Measurements from ENCODE around the gene HYAL3.
"Not testable (repeated sequence)": the region's sequence is repeated elsewhere in the genome, so short reads cannot be mapped to it uniquely, and the experiment has no call there.

Gene HYAL3

GRCh38 chr3:50261505-50261904, 37.7 kb downstream of the HYAL3 start:
- no peak for DNase-seq (ENCODE audit: low read depth, low spot score)
- H3K27ac ChIP-seq = no peak overlapping the region

- no peak for DNase-seq (ENCODE audit: low read depth, low spot score)
- H3K27ac ChIP-seq = peak overlapping the region; percentile 63
These were observed 38.2 kb downstream of the HYAL3 start for GRCh38 chr3:50260942-50261441.

- H3K27ac ChIP-seq = peak overlapping the region; percentile 63
- DNase-seq (ENCODE audit: low read depth, low spot score) = no peak
These were observed 38.9 kb downstream of the HYAL3 start for GRCh38 chr3:50260027-50260941.

- DNase-seq (ENCODE audit: low read depth, low spot score) = no peak
- peak overlapping the region; percentile 63 for H3K27ac ChIP-seq
These were observed 39.7 kb downstream of the HYAL3 start for GRCh38 chr3:50259432-50260026.

GRCh38 chr3:50258979-50259378, 40.2 kb downstream of the HYAL3 start:
- no peak for DNase-seq (ENCODE audit: low read depth, low spot score)
- H3K27ac ChIP-seq = peak overlapping the region; percentile 63

- DNase-seq (ENCODE audit: low read depth, low spot score) = no peak
- no peak overlapping the region for H3K27ac ChIP-seq
These were observed 41.0 kb downstream of the HYAL3 start for GRCh38 chr3:50258029-50258680.

- DNase-seq (ENCODE audit: low read depth, low spot score) = no peak
- H3K27ac ChIP-seq = no peak overlapping the region
These were observed 42.0 kb downstream of the HYAL3 start for GRCh38 chr3:50256978-50257890.

GRCh38 chr3:50255251-50255615, 44.0 kb downstream of the HYAL3 start:
- H3K27ac ChIP-seq = peak overlapping the region; percentile 95
- DNase-seq (ENCODE audit: low read depth, low spot score) = no peak

GRCh38 chr3:50254577-50255250, 44.5 kb downstream of the HYAL3 start:
- H3K27ac ChIP-seq = peak overlapping the region; percentile 95
- no peak for DNase-seq (ENCODE audit: low read depth, low spot score)

- peak; percentile 98 for DNase-seq (ENCODE audit: low read depth, low spot score)
- H3K27ac ChIP-seq = peak overlapping the region; percentile 95
These were observed 48.0 kb downstream of the HYAL3 start for GRCh38 chr3:50251220-50251619.

- peak overlapping the region; percentile 95 for H3K27ac ChIP-seq
- no peak for DNase-seq (ENCODE audit: low read depth, low spot score)
These were observed 48.7 kb downstream of the HYAL3 start for GRCh38 chr3:50250514-50250913.

GRCh38 chr3:50249457-50249856, 49.7 kb downstream of the HYAL3 start:
- peak overlapping the region; percentile 95 for H3K27ac ChIP-seq
- no peak for DNase-seq (ENCODE audit: low read depth, low spot score)

- DNase-seq (ENCODE audit: low read depth, low spot score) = no peak
- H3K27ac ChIP-seq = peak overlapping the region; percentile 95
These were observed 50.8 kb downstream of the HYAL3 start for GRCh38 chr3:50248387-50248786.

GRCh38 chr3:50246517-50246954, 52.7 kb downstream of the HYAL3 start:
- peak; percentile 94 for DNase-seq (ENCODE audit: low read depth, low spot score)
- peak overlapping the region; percentile 95 for H3K27ac ChIP-seq

- H3K27ac ChIP-seq = peak overlapping the region; percentile 95
- DNase-seq (ENCODE audit: low read depth, low spot score) = no peak
These were observed 53.2 kb downstream of the HYAL3 start for GRCh38 chr3:50245831-50246516.

- DNase-seq (ENCODE audit: low read depth, low spot score) = no peak
These were observed 53.9 kb downstream of the HYAL3 start for GRCh38 chr3:50245251-50245745.

GRCh38 chr3:50244813-50245212, 54.4 kb downstream of the HYAL3 start:
- DNase-seq (ENCODE audit: low read depth, low spot score) = not testable (repeated sequence)
- peak overlapping the region; percentile 95 for H3K27ac ChIP-seq

More at GRCh38 chr3:50245251-50245745, 53.9 kb downstream of the HYAL3 start:
- peak overlapping the region; percentile 95 for H3K27ac ChIP-seq

- no peak for DNase-seq (ENCODE audit: low read depth, low spot score)
- H3K27ac ChIP-seq = peak overlapping the region; percentile 40
These were observed 55.7 kb downstream of the HYAL3 start for GRCh38 chr3:50243543-50243895.
